ENCODE data around the gene LIN52.

DNA sequence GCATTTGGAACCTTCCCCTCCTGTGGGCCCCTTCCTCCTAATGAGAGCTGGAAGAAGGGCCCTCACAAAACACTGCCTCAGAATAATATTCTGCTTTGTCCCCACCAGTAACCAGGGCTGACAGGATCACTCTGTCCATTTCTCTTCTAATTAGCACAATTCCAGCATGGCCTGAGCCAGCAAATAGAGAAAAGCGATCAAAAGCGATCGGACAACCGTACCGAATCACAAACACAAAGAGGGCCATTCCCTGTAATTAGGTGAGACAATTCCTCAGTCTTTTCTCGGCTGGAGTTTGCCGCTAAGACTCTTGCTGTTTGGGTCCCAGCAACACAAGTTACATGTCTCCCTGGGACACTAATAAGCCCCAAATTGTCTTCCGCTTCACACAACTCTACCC, 118.9 kb downstream of the LIN52 start:
- TF ChIP-seq, protein P1, sequence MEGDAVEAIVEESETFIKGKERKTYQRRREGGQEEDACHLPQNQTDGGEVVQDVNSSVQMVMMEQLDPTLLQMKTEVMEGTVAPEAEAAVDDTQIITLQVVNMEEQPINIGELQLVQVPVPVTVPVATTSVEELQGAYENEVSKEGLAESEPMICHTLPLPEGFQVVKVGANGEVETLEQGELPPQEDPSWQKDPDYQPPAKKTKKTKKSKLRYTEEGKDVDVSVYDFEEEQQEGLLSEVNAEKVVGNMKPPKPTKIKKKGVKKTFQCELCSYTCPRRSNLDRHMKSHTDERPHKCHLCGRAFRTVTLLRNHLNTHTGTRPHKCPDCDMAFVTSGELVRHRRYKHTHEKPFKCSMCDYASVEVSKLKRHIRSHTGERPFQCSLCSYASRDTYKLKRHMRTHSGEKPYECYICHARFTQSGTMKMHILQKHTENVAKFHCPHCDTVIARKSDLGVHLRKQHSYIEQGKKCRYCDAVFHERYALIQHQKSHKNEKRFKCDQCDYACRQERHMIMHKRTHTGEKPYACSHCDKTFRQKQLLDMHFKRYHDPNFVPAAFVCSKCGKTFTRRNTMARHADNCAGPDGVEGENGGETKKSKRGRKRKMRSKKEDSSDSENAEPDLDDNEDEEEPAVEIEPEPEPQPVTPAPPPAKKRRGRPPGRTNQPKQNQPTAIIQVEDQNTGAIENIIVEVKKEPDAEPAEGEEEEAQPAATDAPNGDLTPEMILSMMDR (IDR thresholded peaks at IDR 0.05; ENCODE audit: borderline replicate concordance, extremely low read depth, low read length, poor library complexity, severe bottlenecking), result no peak
- no peak for TF ChIP-seq EZH2 (IDR thresholded peaks at IDR 0.05; ENCODE audit: borderline replicate concordance, low read depth, low read length, severe bottlenecking)

All from DND-41 (cell line).